Natural killer cell (primary cell): ENCODE results near the gene RNF14. TPM values are rescaled to one million over a fixed set of nuclear protein-coding genes. Genes with fewer than 3 reads are reported as not detected.

Experiments
- ATAC-seq, 3 donors: fragments of 150-1000 bp in 2 of 3; fragments of 200-7000 bp in 1 of 3; cut with Tn5 transposase; 1 replicate in 1 of 3; 2 replicates in 2 of 3; pipeline ENCODE4 v1.10.0; 2021; ENCODE audit warnings: mild to moderate bottlenecking in 2 of 3, moderate library complexity in 2 of 3
- DNase-seq, 2 donors: peaks; one replicate each; pipeline versions ENCODE4 v3.0.0 to v3.0.0-alpha.2; 2013 to 2021; ENCODE audit warnings: mixed read lengths in 1 of 2
- H3K27ac ChIP-seq: one replicate; pipeline ENCODE4 v1.5.1; 2013; ENCODE audit warnings: mild to moderate bottlenecking, low read length
- H3K27me3 ChIP-seq: one replicate; pipeline ENCODE4 v1.6.1; 2013; ENCODE audit warnings: low read length; ENCODE audit not compliant: control insufficient read depth, insufficient read depth
- H3K36me3 ChIP-seq: one replicate; pipeline ENCODE4 v1.6.1; 2013; ENCODE audit warnings: low read length; ENCODE audit not compliant: control insufficient read depth, insufficient read depth
- H3K4me1 ChIP-seq: one replicate; pipeline ENCODE4 v1.6.1; 2013; ENCODE audit warnings: low read length; ENCODE audit not compliant: control insufficient read depth, insufficient read depth
- H3K4me3 ChIP-seq: one replicate; pipeline ENCODE4 v1.5.1; 2013; ENCODE audit warnings: low read length
- H3K9me3 ChIP-seq: one replicate; pipeline ENCODE4 v1.6.1; 2013; ENCODE audit warnings: low read length; ENCODE audit not compliant: control insufficient read depth, insufficient read depth
- H3K27ac Mint-ChIP-seq, 2 donors: one replicate each; pipeline ENCODE4 v1.8.0; 2022; ENCODE audit warnings: mild to moderate bottlenecking in 2 of 2, mixed read lengths in 2 of 2, moderate library complexity in 1 of 2
- H3K27me3 Mint-ChIP-seq, 2 donors: one replicate each; pipeline ENCODE4 v1.8.0; 2022; ENCODE audit warnings: low read depth in 2 of 2, mixed read lengths in 2 of 2
- H3K36me3 Mint-ChIP-seq: one replicate; pipeline ENCODE4 v1.8.0; 2022; ENCODE audit warnings: mixed read lengths
- H3K4me1 Mint-ChIP-seq, 2 donors: one replicate each; pipeline ENCODE4 v1.8.0; 2022; ENCODE audit warnings: mixed read lengths in 2 of 2
- H3K4me3 Mint-ChIP-seq: one replicate; pipeline ENCODE4 v1.8.0; 2022; ENCODE audit warnings: mild to moderate bottlenecking, moderate library complexity, mixed read lengths
- H3K9me3 Mint-ChIP-seq, 2 donors: one replicate each; pipeline ENCODE4 v1.8.0; 2022; ENCODE audit warnings: mixed read lengths in 2 of 2
- CTCF ChIP-seq: fragments of 200-600 bp; IDR thresholded peaks from one replicate; pipeline ENCODE4 v1.8.0; 2022; ENCODE audit warnings: antibody characterized with exemption
- WGBS: methylation state at CpG from one replicate; pipeline ENCODE4 v1.1.7; 2013; ENCODE audit warnings: missing lambda C conversion rate; ENCODE audit not compliant: insufficient coverage; 5-methylcytosine and 5-hydroxymethylcytosine counted together
- intact Hi-C: fragments of 100-400 bp; cut with micrococcal nuclease; formaldehyde crosslinking; loops from one replicate; pipeline ENCODE4 v1.14.2; 2022
- total RNA-seq, 4 donors: library from RNA; stranded (reverse); fragments of 120-200 nt in 1 of 4; gene quantifications; one replicate each; pipeline versions ENCODE4 v1.2.3 to v1.2.4, GENCODE V29; 2013 to 2022

Gene RNF14
- total RNA-seq, 3 donors from 2014 or later (not counting 1 experiment from before 2014, with no cell fraction given) = 20.6 to 29.2 (median 21.3) TPM

- no peak overlapping the region for H3K27ac ChIP-seq
- peaks cover 0 to 4% of the 10 kb centered on the region in 2 donors for H3K27me3 Mint-ChIP-seq
- no peak for TF ChIP-seq CTCF
- H3K4me1 Mint-ChIP-seq = peaks cover 5 to 16% of the 10 kb centered on the region in 2 donors
- H3K4me3 Mint-ChIP-seq = no peak overlapping the region
- H3K36me3 ChIP-seq = no peaks in the 10 kb centered on the region
- H3K4me3 ChIP-seq = no peak overlapping the region
- H3K27ac Mint-ChIP-seq = peak overlapping the region in 1 of 2 donors; percentile 56
- no peaks in the 10 kb centered on the region for H3K9me3 ChIP-seq
- H3K36me3 Mint-ChIP-seq = no peaks in the 10 kb centered on the region
- ATAC-seq (no peak), DNase-seq (no peak)
- no peaks in the 10 kb centered on the region for H3K4me1 ChIP-seq
- 39% methylated on average over 2 of the region's 2 CpGs for whole genome bisulfite sequencing
- intact Hi-C loops = no loop called here
- H3K9me3 Mint-ChIP-seq = no peaks in the 10 kb centered on the region
- no peaks in the 10 kb centered on the region for H3K27me3 ChIP-seq
Measured at GRCh38 chr5:141952020-141952419, 16.9 kb upstream of the RNF14 start.

- 88% methylated on average over 2 of the region's 2 CpGs for WGBS
- DNase-seq = no peak
- no peaks in the 10 kb centered on the region for H3K36me3 Mint-ChIP-seq
- H3K27me3 Mint-ChIP-seq = peaks cover 0 to 4% of the 10 kb centered on the region in 2 donors
- H3K4me3 ChIP-seq = no peak overlapping the region
- no peak overlapping the region for H3K27ac Mint-ChIP-seq
- H3K27ac ChIP-seq = no peak overlapping the region
- H3K4me1 ChIP-seq = peaks cover 15% of the 10 kb centered on the region
- H3K9me3 Mint-ChIP-seq = no peaks in the 10 kb centered on the region
- no peaks in the 10 kb centered on the region for H3K36me3 ChIP-seq
- H3K9me3 ChIP-seq = no peaks in the 10 kb centered on the region
- H3K27me3 ChIP-seq = no peaks in the 10 kb centered on the region
- peaks cover 19 to 31% of the 10 kb centered on the region in 2 donors for H3K4me1 Mint-ChIP-seq
- peak in 1 of 3 donors; percentile 56 for ATAC-seq
- TF ChIP-seq CTCF = no peak
- no peak overlapping the region for H3K4me3 Mint-ChIP-seq
- intact Hi-C loops = no loop called here
Measured at GRCh38 chr5:141954194-141954593, 14.7 kb upstream of the RNF14 start.

- WGBS = 72% methylated on average over 16 of the region's 16 CpGs
- peaks cover 43 to 44% of the 10 kb centered on the region in 2 donors for H3K4me1 Mint-ChIP-seq
- Histone ChIP-seq H3K4me3 (no peak overlapping the region), H3K27me3 (no peaks in the 10 kb centered on the region), H3K4me1 (peaks cover 41% of the 10 kb centered on the region), H3K9me3 (no peaks in the 10 kb centered on the region), H3K27ac (no peak overlapping the region), H3K36me3 (no peaks in the 10 kb centered on the region)
- TF ChIP-seq CTCF = no peak
- no peak for DNase-seq
- no peaks in the 10 kb centered on the region for H3K9me3 Mint-ChIP-seq
- ATAC-seq = no peak
- no peak overlapping the region for H3K4me3 Mint-ChIP-seq
- H3K36me3 Mint-ChIP-seq = no peaks in the 10 kb centered on the region
- H3K27ac Mint-ChIP-seq = peak overlapping the region in 1 of 2 donors; percentile 77
- H3K27me3 Mint-ChIP-seq = no peaks in the 10 kb centered on the region
- intact Hi-C loops = no loop called here
Measured at GRCh38 chr5:141957367-141957996, 11.4 kb upstream of the RNF14 start.

- intact Hi-C loops = loop anchor here (1.0 kb wide), 1 partner anchor 30 kb away; no protein-coding TSS in a partner anchor
- no peaks in the 10 kb centered on the region for H3K27me3 ChIP-seq
- Mint-ChIP-seq H3K4me3 (peak within 1 kb of the TSS; percentile 41), H3K9me3 (no peaks in the 10 kb centered on the region), H3K27me3 (no peaks in the 10 kb centered on the region), H3K27ac (peak within 1 kb of the TSS in 1 of 2 donors; percentile 77), H3K4me1 (peaks cover 43 to 44% of the 10 kb centered on the region in 2 donors), H3K36me3 (no peaks in the 10 kb centered on the region)
- no peaks in the 10 kb centered on the region for H3K9me3 ChIP-seq
- no peak for TF ChIP-seq CTCF
- ATAC-seq = no peak
- no peak within 1 kb of the TSS for H3K27ac ChIP-seq
- no peaks in the 10 kb centered on the region for H3K36me3 ChIP-seq
- peak in 1 of 2 donors; percentile 23 for DNase-seq
- H3K4me3 ChIP-seq = no peak within 1 kb of the TSS
- WGBS = 6% methylated on average over 7 of the region's 7 CpGs
- peaks cover 41% of the 10 kb centered on the region for H3K4me1 ChIP-seq
Measured at GRCh38 chr5:141958113-141958512, 10.8 kb upstream of the RNF14 start, which contains the start of gene PCDH12. TSS of gene PCDH12 (minus strand) at chr5:141958202. CDS start at chr5:141957851, 351 bp downstream.
